HuH-7.5 (cell line): Measurements from ENCODE around the gene CGREF1.
"Not testable (repeated sequence)": the region's sequence is repeated elsewhere in the genome, so short reads cannot be mapped to it uniquely, and the experiment has no call there.

ENCODE experiments used
- DNase-seq: peaks from one replicate; pipeline ENCODE4 v3.0.0; 2011; ENCODE audit warnings: low spot score

Gene CGREF1

DNA sequence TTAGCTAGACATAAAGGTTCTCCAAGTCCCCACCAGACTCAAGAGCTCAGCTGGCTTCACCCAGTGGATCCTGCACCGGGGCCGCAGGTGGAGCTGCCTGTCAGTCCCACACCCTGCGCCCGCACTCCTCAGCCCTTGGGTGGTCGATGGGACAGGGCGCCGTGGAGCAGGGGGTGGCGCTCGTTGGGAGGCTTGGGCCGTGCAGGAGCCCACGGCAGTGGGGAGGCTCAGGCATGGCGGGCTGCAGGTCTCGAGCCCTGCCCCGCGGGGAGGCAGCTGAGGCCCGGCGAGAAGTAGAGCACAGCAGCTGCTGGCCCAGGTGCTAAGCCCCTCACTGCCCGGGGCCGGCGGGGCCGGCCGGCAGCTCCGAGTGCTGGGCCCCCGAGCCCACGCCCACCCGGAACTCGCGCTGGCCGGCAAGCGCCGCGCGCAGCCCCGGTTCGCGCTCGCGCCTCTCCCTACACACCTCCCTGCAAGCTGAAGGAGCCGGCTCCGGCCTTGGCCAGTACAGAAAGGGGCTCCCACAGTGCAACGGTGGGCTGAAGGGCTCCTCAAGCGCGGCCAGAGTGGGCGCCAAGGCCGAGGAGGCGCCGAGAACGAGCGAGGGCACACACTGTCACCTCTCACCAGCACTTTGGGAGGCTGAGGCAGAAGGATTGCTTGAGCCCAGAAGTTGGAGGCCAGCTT lies 7.4 kb downstream of the CGREF1 start:
- DNase-seq: not testable (repeated sequence)

DNA sequence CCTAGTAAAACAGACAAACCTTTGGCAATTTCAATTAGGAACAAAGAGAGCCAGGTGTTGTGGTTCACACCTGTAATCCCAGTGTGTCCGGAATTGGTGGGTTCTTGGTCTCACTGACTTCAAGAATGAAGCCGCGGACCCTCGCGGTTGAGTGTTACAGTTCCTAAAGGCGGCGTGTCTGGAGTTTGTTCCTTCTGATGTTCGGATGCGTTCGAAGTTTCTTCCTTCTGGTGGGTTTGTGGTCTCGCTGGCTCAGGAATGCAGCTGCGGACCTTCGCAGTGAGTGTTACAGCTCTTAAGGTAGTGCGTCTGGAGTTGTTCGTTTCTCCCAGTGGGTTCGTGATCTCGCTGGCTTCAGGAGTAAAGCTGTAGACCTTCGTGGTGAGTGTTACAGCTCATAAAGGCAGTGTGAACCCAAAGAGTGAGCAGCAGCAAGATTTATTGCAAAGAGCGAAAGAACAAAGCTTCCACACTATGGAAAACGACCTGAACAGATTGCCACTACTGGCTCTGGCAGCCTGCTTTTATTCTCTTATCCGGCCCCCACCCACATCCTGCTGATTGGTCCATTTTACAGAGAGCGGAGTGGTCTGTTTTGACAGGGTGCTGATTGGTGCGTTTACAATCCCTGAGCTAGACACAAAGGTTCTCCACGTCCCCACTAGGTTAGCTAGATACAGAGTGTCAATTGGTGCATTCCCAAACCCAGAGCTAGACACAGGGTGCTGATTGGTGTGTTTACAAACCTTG lies 8.2 kb downstream of the CGREF1 start:
- DNase-seq: not testable (repeated sequence)

DNA sequence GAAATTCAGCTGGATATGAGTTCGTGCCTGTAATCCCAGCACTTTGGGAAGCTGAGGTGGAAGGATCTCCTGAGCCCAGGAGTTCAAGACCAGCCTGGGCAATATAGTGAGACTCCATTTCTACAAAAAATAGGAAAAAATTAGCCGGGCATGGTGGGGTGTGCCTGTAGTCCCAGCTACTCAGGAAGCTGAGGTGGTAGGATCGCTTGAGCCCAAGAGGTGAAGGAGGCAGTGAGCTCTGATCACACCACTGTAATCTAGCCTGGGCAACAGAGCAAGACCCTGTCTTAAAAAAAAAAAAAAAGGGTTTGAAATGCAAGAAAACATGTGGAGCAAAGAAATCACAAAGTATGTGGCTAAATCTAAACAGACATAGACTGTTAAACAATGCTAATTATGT lies 9.8 kb downstream of the CGREF1 start:
- no peak for DNase-seq

DNA sequence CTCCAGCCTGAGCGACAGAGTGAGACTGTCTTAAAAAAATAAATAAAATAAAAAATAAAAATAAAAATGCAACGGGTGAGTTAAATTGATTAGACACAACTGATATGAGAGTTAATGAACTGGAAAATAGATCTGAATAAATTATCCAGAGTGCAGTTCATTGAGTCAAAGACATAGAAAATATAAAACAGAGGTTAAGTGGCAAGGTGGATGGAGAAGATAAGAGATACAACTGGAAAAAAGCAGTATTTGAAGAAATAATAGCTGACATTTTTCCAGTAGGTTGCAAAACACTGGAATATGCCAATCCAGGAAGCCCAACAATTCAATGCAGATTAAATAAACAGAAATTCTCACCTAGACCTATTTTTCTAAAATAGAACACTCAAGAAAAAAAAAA lies 10.7 kb downstream of the CGREF1 start:
- no peak for DNase-seq

DNA sequence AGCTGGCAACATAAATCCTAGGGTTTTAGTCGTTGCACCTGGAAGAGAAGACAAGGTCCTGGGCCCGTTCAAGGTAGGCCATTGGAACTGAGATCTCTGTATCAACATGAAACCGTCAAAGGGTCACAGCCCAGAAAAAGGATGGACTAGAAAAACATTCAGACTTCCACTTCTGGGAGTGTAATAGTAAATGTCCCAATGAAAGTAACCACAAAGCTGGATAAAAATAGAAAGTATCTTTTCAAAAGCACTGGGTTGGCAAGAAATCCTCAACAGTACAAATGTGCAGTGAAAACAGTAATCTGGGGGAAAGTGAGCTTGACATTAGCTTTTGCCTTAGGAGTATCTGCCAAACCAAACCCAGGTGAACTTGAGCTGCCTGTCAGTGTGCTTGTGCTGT lies 12.9 kb downstream of the CGREF1 start:
- no peak for DNase-seq

DNA sequence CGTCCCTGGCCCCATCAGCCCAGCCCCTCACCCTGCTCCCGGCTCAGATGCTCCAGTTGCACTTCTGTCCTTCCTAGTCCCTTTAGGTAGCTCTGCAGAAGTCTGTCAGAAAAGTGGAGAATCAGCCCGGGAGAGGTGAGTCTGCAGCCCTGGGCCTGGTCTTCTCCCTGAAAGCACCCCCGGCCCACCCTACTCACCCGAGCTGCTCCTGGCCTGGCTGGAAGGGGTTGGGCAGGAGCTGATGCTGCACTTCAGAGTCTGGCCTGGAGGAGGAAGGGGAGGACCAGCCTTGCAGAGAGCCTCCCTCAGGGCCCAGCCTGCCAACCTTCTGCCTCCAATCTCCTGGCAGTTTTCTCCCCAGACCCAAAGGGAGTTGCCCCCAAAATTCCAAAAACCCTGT lies 16.6 kb downstream of the CGREF1 start:
- no peak for DNase-seq

DNA sequence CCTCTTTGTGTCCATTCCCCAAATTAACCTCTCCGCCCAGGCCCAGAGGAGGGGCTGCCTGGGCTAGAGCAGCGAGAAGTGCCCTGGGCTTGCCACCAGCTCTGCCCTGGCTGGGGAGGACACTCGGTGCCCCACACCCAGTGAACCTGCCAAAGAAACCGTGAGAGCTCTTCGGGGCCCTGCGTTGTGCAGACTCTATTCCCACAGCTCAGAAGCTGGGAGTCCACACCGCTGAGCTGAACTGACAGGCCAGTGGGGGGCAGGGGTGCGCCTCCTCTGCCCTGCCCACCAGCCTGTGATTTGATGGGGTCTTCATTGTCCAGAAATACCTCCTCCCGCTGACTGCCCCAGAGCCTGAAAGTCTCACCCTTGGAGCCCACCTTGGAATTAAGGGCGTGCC lies 18.9 kb downstream of the CGREF1 start:
- DNase-seq: no peak

DNA sequence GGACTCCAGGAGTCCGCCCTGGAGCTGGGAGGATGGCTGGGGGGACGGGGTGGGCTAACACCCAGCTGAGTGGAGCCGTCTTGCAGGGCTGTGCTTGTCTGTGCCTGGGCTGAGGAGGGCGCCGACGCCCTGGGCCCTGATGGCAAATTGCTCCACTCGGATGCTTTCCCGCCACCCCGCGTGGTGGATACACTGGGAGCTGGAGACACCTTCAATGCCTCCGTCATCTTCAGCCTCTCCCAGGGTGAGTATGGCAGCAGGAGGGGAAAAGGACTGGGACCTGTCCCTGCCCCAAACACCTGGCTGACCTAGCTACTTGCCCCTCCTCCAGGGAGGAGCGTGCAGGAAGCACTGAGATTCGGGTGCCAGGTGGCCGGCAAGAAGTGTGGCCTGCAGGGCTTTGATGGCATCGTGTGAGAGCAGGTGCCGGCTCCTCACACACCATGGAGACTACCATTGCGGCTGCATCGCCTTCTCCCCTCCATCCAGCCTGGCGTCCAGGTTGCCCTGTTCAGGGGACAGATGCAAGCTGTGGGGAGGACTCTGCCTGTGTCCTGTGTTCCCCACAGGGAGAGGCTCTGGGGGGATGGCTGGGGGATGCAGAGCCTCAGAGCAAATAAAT lies 19.5 kb downstream of the CGREF1 start:
- DNase-seq: no peak

DNA sequence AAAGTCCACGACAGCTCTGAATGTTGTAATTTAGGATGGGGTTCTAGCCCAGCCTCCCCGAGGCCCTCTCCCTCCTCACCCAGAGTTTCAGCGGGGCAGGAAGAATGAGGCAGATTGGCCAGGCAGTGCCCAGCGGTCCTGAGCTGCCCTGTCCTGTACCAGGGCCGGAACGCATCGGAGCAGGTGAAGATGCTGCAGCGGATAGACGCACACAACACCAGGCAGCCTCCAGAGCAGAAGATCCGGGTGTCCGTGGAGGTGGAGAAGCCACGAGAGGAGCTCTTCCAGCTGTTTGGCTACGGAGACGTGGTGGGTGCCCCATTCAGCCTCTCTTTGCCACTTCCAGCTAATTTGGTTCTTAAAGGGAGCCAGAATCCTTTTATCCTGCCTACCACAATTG lies 21.6 kb downstream of the CGREF1 start:
- no peak for DNase-seq

DNA sequence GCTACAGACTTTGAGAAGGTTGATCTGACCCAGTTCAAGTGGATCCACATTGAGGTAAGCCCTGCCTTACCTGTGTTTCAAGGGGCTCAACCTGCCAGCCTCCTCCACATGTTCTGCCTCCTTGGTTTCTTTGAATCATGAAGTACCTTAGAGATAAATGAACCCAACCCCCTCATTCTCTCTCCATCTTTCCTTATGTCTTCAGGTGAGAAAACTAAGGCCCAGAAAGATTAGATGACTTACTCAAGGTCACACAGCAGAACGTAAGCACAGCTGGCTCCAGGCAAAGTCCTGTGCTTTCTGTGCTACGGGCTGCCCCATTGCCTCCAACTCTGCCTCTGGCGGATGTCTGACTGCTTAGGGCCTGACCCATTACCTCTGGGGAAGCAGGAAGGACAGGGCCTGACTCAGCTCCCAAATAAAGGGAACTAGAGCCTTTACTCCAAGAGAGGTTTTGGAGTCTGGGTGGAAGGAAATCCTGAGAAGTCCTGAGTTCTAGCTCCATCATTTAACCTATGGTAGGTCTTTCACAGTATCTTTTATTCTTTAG lies 22.1 kb downstream of the CGREF1 start:
- DNase-seq: no peak

DNA sequence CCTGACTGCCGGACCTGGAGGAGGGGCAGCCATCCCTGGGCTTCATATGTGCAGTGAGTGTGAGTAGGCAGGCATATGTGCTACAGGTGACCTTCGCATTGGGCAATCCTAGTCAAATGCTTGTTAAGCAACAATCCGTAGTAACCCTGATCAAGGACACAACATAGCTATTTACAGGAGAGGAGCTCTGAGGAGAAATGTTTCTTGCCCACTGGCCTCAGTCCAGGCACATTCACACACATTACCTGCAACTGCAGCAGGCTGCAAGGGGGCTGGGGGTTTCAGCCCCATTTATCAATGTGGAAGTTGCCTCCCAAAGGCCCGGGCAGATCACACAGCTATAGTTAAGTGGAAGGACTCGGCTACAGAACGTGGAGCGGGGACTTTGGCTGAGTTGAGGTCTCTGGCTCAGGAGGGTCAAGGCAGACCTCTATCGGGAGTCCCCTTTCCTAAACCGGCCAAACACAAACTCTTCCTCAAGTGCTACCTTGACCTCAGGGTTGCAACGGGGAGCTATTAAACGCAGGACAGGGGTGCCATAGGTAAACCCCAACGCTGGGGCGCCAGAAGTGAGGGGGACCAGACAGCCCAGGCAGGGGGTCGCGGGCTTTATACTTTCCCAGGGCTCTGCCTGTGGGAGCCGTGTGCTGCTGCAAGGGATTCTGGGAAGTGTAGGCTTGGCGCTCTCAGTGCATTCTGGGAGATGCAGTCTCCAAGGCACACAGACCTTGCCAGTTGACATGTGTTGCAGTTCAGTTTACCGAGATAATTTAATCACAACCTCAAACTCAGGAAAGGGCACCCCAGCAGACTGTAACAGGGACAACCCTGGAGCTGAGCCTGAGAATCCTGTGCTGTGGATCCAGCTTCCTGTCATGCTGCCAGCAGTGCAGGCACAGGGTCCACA lies 22.9 kb downstream of the CGREF1 start:
- DNase-seq: peak; percentile 75

DNA sequence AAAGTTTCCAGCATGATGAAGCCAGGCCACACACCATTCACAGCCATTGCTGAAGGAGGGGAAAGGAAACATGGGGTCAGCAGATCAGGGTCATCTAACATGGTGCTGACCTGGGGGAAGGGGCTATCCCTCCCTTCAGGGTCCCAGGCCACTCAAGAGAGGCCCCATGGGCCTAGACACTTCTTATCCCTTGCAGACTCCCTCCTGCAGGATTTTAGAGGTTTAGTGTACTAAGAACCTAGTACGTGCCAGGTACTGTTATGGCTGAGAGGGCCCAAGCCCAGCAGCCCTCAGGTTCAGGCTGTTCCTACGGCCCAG lies 23.5 kb downstream of the CGREF1 start:
- DNase-seq: no peak

DNA sequence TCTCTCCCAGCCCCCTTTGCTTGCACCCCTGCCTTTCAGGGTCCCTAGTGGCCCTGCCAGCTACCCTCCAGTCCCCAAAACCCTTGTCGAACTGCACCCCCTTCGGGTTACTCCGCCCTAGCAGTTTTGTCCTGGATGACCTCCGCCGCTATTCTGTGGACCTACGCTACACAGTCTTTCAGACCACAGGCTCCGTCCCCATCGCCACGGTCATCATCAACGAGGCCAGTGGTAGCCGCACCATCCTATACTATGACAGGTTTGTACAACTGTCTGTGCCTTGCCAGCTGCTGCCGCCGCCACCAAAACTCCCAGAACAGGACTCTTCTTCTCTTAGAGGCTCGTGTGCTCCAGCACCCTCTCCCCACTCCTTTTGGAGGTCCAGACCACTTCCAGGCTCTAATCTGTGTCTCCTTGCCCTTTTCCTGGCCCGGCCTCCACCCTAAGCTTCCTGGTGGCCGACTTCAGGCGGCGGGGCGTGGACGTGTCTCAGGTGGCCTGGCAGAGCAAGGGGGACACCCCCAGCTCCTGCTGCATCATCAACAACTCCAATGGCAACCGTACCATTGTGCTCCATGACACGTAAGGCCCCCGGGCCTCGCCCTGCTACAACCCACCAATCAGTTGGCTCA lies 24.5 kb downstream of the CGREF1 start:
- DNase-seq: no peak

DNA sequence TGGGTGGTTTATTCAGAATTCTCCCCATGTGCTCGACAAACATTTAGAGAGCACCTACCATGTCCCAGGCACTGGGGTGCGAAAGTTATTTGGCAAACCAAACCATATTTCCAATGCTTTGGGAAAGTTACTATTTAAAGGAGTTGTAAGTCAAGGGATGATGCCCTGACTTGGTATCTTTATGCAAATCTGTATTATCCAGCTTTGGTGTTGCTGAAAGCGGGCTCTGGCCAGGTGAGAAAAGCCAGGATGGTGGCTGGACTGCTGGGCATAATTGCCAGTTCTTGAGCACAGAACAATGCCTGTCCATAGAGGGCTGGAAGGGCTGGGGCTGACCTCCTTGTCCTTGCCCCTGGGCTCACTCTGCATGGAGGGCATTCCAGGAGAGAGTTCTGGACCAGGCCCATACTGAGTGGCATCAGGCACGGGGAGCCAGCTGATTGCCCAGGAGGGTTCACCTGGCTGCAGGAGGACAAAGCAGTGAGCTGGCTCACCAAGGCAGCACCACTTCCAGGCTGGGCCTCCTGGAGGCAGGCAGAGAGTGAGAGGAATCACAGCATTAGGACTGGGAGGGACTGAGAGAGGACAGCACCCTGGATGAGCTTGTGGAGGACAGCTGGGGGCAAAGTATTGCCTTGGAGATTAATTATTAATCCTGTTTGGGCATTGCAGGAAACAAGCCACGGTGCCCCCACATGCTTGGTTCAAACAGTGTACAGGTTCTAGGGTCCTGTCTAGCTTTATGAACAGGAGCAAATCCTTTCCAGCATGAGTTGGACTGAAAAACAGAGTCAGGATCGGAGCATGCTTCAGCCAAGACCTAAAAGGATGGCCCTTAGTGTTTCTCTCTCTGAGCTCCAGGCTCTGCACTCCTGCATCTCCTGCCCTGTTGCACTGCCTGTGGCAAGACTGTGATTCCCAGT lies 25.2 kb downstream of the CGREF1 start:
- DNase-seq: peak; percentile 84

DNA sequence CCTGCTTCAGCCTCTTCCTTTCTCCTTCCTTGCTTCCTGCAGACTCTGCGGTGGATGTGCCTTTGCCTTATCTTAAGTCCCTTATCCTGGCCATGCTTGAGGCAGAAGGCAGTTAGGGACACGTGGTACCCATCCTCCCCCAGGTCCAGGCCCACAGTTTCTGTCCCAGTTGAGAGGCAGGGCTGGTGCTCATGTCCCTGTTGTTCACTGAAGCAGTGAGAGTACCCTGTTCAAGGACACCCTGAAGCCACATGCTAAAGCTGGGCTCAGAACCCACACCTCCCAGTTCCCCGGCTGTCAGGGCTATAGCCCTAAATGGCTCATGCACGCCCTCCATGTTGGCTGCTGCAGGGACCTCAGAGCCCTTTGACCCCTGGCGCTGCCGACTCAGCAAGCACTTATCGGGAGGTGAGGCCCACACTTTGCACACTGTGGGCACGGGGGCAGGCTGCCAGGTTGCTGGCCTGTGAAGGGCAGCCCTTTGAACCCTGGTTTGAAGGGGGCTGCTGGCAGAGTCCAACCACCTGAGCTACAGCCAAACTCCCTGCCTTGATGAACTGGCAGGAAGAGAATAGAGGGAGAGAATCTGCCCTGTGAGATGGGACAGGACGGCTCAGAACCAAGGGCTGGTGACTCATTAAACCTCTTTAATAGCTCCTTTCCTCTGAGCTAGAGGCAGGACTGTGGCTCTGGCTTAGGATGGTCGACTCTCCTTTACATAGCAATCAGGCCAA lies 26.1 kb downstream of the CGREF1 start:
- DNase-seq: no peak

DNA sequence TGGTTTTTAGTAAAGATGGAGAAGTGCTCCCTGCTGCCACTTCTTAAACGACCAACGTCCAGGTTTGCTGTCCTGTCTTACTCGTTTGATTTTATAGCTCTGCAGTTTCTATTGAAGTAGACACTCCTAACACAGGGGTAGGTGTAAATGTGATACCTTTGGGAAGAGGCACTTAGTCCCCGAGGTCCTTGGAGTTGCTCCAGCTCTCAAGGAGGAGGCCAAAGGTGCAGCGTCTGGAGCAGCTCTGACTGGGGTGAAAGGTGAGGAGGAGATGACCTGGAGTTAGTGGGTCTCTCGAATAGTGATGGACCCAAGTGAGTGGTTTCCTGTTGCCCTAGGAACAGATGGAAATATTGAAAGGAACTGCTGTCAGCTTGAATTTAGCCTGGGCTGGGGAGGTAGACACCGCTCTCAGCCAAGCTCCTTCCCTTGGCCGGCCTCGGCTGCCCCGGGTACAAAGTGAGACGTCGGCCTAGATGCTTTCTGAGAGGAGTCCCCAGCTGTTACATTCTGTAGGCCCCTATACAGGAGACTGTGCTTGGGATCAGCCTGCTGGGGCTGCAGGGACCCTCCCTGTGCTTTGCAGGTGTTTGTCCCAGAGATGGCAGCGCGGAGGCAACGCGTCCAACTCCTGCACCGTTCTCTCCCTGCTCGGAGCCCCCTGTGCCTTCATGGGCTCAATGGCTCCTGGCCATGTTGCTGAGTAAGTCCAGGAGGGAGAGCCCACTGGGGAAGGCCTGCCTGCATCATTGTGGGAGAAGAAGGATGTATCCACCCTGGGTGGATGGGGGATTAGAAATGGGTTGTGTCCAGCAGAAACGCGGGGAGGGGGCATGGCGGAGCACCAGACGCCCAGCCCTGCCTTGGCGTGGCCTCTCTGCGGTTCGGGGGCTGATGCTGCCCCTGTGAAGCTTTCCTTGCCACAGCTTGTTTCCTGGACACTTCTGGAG lies 26.9 kb downstream of the CGREF1 start:
- DNase-seq: no peak

DNA sequence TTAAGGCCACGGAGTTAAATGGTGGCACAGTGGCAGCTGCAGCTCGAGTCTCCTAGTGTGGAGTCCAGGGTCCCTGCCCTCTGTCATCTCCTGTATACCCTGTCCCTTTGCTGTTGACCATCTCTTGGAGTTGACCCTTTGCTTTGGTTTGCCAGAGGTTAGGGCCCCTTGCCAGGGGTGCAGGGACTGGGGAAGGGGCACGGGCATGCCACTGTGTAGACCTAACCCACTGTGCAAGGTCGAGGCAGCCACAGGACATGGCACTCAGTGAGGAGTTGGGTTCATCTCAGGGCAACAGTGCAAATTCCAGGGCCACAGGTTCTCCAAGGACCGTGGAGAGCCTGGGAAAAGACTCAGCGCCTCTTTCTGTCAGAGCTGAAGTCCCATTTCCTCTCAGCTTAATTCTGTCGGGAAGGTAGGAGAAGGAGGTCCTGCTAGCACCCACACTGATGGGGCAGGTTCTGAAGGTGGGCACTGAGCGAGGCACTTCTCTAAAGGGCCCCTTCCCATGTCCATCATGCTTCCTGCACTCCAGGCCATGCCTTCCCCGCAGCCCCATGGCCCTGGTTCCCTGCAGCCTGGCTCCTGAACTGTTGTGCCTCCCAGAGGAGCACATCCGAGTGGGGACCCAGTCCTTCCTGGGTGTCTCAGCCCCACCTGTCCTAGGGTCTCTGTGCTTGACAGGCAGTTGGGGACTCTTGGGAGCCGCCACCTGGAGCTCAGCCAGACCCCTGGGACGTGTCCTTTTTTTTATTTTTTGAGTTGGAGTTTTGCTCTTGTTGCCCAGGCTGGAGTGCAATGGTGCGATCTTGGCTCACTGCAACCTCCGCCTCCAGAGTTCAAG lies 29.6 kb downstream of the CGREF1 start:
- no peak for DNase-seq

DNA sequence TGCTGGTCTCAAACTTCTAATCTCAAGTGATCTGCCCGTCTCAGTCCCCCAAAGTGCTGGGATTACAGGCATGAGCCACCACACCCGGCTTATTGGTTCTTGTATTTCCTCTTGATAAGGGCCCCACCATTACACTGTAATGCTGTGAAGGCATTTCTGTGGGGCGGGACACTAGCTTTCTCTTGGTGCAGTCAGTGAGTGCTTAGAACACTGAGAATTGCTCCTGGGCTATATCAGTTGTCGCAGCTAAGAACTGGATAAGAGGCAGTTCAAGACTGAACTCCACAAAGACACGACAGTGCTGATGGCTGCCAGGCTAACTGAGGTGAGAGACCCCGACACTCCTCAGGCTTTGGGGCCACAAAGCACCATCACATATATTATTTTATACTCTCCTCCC lies 30.3 kb downstream of the CGREF1 start:
- DNase-seq: no peak
